ENCODE measurements around the gene SRMS.

SRMS gene

GRCh38 chr20:63568986-63569949 lies 21.7 kb upstream of the SRMS start:
- H4K20me1 ChIP-seq (ENCODE audit: low read depth, low read length), result no peaks in the 10 kb centered on the region
- TF ChIP-seq EZH2phosphoT487 (conservative IDR thresholded peaks at IDR 0.05; ENCODE audit: low read length), result no peak
- no peak for TF ChIP-seq CTCF (IDR thresholded peaks at IDR 0.05; ENCODE audit: insufficient read depth, low read length, poor library complexity, severe bottlenecking)

GRCh38 chr20:63568170-63568981 lies 20.8 kb upstream of the SRMS start:
- H3K79me2 ChIP-seq (ENCODE audit: insufficient read depth, low read length), result no peaks in the 10 kb centered on the region
- no peak overlapping the region for H2AFZ ChIP-seq (ENCODE audit: low read depth, low read length, severe bottlenecking)
- no peaks in the 10 kb centered on the region for H3K9me3 ChIP-seq (ENCODE audit: insufficient read depth, low read length)
- TF ChIP-seq CTCF (IDR thresholded peaks at IDR 0.05; ENCODE audit: insufficient read depth, low read length, poor library complexity, severe bottlenecking), result no peak
- no peak for TF ChIP-seq EZH2phosphoT487 (conservative IDR thresholded peaks at IDR 0.05; ENCODE audit: low read length)
- no peaks in the 10 kb centered on the region for H3K27me3 ChIP-seq (ENCODE audit: low read length)
- H3K36me3 ChIP-seq (ENCODE audit: low read length), result no peaks in the 10 kb centered on the region
- no peaks in the 10 kb centered on the region for H3F3A ChIP-seq (ENCODE audit: insufficient read depth)
- no peak overlapping the region for H3K9ac ChIP-seq (ENCODE audit: low read length)
- no peak overlapping the region for H3K4me3 ChIP-seq (ENCODE audit: insufficient read depth, low read length, poor library complexity, severe bottlenecking)
- no peaks in the 10 kb centered on the region for H4K20me1 ChIP-seq (ENCODE audit: low read depth, low read length)
- no peaks in the 10 kb centered on the region for H3K9me2 ChIP-seq (replicated peaks; ENCODE audit: insufficient read depth, low read length)
- no peak overlapping the region for H3K27ac ChIP-seq (ENCODE audit: low read depth, low read length)
- H3K4me2 ChIP-seq (ENCODE audit: low read depth, low read length, poor library complexity, severe bottlenecking), result no peak overlapping the region

More at GRCh38 chr20:63568986-63569949, 21.7 kb upstream of the SRMS start:
- Histone ChIP-seq H3F3A (ENCODE audit: insufficient read depth) (no peaks in the 10 kb centered on the region), H3K4me2 (ENCODE audit: low read depth, low read length, poor library complexity, severe bottlenecking) (no peak overlapping the region), H3K27me3 (ENCODE audit: low read length) (no peaks in the 10 kb centered on the region), H2AFZ (ENCODE audit: low read depth, low read length, severe bottlenecking) (no peak overlapping the region), H3K79me2 (ENCODE audit: insufficient read depth, low read length) (no peaks in the 10 kb centered on the region), H3K4me3 (ENCODE audit: insufficient read depth, low read length, poor library complexity, severe bottlenecking) (no peak overlapping the region), H3K9me3 (ENCODE audit: insufficient read depth, low read length) (no peaks in the 10 kb centered on the region), H3K27ac (ENCODE audit: low read depth, low read length) (no peak overlapping the region), H3K36me3 (ENCODE audit: low read length) (no peaks in the 10 kb centered on the region), H3K9ac (ENCODE audit: low read length) (no peak overlapping the region), H3K9me2 (replicated peaks; ENCODE audit: insufficient read depth, low read length) (no peaks in the 10 kb centered on the region)

GRCh38 chr20:63567386-63568169 lies 20.0 kb upstream of the SRMS start:
- Histone ChIP-seq H2AFZ (ENCODE audit: low read depth, low read length, severe bottlenecking) (no peak overlapping the region), H3K79me2 (ENCODE audit: insufficient read depth, low read length) (no peaks in the 10 kb centered on the region), H3K9me3 (ENCODE audit: insufficient read depth, low read length) (no peaks in the 10 kb centered on the region), H3K27me3 (ENCODE audit: low read length) (no peaks in the 10 kb centered on the region), H3K4me3 (ENCODE audit: insufficient read depth, low read length, poor library complexity, severe bottlenecking) (no peak overlapping the region), H3K9ac (ENCODE audit: low read length) (no peak overlapping the region), H3K9me2 (replicated peaks; ENCODE audit: insufficient read depth, low read length) (no peaks in the 10 kb centered on the region), H3K36me3 (ENCODE audit: low read length) (no peaks in the 10 kb centered on the region), H3K27ac (ENCODE audit: low read depth, low read length) (no peak overlapping the region), H3F3A (ENCODE audit: insufficient read depth) (no peaks in the 10 kb centered on the region), H3K4me2 (ENCODE audit: low read depth, low read length, poor library complexity, severe bottlenecking) (no peak overlapping the region), H4K20me1 (ENCODE audit: low read depth, low read length) (no peaks in the 10 kb centered on the region)
- TF ChIP-seq EZH2phosphoT487 (conservative IDR thresholded peaks at IDR 0.05; ENCODE audit: low read length), result no peak

Measured in SU-DHL-6 (cell line).